Neural cell (in vitro differentiated cells): ENCODE results near the gene VKORC1.

Experiments used
- CTCF ChIP-seq: fragments of 450-650 bp; IDR thresholded peaks from 2 replicates; pipeline ENCODE4 v1.5.1; 2014; ENCODE audit warnings: antibody characterized with exemption, mild to moderate bottlenecking, moderate library complexity; ENCODE audit not compliant: poor library complexity, severe bottlenecking
- EZH2 ChIP-seq: fragments of 200-600, 300-800 bp; shearing (Covaris generic), sonication (generic); IDR thresholded peaks from 2 replicates; pipeline ENCODE4 v1.6.1; 2014; ENCODE audit warnings: antibody characterized with exemption, low read length, borderline replicate concordance, mild to moderate bottlenecking; ENCODE audit not compliant: insufficient read depth, poor library complexity, severe bottlenecking

DNA sequence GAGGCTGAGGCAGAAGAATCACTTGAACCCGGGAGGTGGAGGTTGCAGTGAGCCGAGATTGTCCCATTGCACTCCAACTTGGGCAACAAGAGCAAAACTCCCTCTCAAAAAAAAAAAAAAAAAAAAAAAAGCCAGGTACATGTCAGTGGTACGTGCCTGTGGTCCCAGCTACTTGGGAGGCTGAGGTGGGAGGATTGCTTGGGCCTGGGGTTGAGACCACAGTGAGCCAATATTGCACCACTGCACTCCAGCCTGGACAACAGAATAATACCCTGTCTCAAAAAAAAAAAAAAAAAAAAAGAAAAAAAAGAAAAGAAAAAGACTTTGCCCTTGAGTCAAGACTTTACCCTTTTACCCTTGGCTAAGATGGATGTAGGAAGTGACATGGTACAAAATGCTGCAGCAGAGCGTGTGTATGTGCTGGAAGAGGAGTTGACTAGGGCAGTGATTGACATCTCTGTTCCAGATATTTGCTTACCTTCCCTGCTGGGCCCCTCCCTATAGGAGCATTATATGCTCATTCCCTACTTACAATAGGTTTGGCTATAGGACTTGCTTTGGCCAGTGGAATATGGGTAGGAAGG lies 50.6 kb downstream of the VKORC1 start:
- TF ChIP-seq EZH2 = no peak
- TF ChIP-seq CTCF = no peak
